Activated CD8-positive, alpha-beta memory T cell treated with anti-CD3 and anti-CD28 coated beads for 48 hours (primary cell): Measurements from ENCODE around the gene PSME1.

Source experiments
- DNase-seq, 3 experiments: peaks; one replicate each; pipeline ENCODE4 v3.0.0-alpha.2; 2020; ENCODE audit warnings: low read depth in 2 of 3, low spot score in 2 of 3

The PSME1 gene

DNA sequence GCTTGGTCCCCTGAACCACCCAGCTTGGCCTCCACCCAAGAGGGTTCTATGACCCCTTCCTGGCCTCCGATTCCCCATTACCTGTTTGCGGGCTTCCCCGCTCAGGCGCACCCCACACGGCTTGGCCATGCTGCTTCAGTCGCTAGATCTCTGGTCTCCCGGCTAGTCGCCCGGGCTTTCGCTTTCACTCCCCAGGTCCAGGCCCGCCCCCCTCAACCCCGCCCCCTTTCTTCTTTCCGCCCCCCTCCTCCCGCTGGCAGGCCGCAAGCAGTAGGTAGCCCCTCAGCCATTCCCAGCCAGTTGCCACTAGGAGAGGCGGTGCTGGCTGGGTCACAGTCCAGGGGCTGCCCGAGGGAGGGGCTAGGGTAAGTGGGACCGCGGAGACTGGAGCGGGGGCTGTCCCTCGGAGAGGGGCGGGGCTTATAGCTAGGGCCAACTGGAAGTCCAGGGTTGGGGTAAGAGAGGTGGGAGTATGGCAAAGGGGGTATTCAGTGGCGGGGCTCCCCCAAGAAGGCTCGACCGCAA, 10.5 kb downstream of the PSME1 start, which contains the start of gene PSME2:
Gene PSME2, minus strand, starts transcription at position 158 of the 525 bp plus-strand sequence. Its CDS starts 29 bp downstream, at position 129.
- DNase-seq: peak; percentile 74 to 88 (median 80)

GRCh38 chr14:24146978-24147760, 11.2 kb downstream of the PSME1 start, which contains the start of gene RNF31:
TSS of gene RNF31 (plus strand) at chr14:24147498. CDS start at chr14:24147699, 201 bp downstream.
- peak; percentile 82 to 93 (median 84) for DNase-seq

DNA sequence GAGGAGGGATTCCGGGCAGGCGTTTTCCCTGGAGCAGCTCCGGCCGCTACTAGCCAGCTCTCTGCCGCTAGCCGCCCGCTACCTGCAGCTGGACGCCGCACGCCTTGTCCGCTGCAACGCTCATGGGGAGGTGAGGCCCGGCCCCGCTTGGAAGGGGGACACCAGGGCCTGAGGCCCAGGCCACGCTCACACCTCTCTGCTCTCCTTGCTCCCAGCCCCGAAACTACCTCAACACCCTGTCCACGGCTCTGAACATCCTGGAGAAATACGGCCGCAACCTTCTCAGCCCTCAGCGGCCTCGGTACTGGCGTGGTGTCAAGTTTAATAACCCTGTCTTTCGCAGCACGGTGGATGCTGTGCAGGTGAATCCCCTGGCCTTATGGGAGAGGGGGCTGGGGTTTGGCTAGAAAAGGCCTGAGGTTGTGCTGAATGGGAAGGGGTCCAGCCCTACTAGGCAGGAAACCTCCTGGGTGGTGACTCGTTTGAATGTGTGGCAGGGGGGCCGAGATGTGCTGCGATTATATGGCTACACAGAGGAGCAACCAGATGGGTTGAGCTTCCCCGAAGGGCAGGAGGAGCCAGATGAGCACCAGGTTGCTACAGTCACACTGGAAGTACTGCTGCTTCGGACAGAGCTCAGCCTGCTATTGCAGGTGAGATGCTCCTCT, 11.9 kb downstream of the PSME1 start:
- no peak for DNase-seq

GRCh38 chr14:24149302-24149969, 13.4 kb downstream of the PSME1 start:
- no peak for DNase-seq

- no peak for DNase-seq
These were observed 14.1 kb downstream of the PSME1 start for GRCh38 chr14:24150061-24150460.

DNA sequence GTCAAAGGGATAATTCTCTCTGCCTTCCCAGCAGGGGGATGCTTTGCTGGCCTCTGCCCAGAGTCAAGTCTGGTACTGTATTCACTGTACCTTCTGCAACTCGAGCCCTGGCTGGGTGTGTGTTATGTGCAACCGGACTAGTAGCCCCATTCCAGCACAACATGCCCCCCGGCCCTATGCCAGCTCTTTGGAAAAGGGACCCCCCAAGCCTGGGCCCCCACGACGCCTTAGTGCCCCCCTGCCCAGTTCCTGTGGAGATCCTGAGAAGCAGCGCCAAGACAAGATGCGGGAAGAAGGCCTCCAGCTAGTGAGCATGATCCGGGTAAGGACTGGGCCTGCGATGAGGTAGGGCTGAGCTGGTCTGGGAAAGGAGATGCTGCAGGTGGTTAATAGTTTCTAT, 14.6 kb downstream of the PSME1 start:
- no peak for DNase-seq

DNA sequence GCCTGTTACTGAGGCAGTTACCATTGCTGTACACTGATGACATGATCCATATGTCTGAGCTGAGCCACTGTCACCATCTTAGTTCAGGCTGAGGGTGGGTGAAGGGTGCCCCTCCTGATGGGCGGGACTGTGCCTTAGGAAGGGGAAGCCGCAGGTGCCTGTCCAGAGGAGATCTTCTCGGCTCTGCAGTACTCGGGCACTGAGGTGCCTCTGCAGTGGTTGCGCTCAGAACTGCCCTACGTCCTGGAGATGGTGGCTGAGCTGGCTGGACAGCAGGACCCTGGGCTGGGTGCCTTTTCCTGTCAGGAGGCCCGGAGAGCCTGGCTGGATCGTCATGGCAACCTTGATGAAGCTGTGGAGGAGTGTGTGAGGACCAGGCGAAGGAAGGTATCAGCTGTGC, 15.0 kb downstream of the PSME1 start:
- DNase-seq: no peak

DNA sequence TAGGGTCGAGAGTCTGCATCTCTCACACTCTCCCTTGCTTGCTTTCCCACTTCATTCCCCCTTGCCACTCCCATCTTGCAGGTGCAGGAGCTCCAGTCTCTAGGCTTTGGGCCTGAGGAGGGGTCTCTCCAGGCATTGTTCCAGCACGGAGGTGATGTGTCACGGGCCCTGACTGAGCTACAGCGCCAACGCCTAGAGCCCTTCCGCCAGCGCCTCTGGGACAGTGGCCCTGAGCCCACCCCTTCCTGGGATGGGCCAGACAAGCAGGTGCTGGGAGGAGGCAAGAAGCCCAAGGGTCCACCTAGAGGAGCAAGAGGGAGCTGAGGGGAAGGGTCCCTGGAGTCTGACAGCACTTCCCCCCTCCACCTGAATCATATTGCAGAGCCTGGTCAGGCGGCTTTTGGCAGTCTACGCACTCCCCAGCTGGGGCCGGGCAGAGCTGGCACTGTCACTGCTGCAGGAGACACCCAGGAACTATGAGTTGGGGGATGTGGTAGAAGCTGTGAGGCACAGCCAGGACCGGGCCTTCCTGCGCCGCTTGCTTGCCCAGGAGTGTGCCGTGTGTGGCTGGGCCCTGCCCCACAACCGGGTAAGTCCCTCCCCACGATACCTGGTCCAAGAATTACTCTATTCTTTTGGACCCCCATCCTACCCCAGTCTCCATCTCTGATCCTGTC, 15.5 kb downstream of the PSME1 start:
- no peak for DNase-seq

GRCh38 chr14:24155100-24155499, 19.1 kb downstream of the PSME1 start:
- no peak for DNase-seq

- no peak for DNase-seq
These were observed 20.8 kb downstream of the PSME1 start for GRCh38 chr14:24156840-24157239.

DNA sequence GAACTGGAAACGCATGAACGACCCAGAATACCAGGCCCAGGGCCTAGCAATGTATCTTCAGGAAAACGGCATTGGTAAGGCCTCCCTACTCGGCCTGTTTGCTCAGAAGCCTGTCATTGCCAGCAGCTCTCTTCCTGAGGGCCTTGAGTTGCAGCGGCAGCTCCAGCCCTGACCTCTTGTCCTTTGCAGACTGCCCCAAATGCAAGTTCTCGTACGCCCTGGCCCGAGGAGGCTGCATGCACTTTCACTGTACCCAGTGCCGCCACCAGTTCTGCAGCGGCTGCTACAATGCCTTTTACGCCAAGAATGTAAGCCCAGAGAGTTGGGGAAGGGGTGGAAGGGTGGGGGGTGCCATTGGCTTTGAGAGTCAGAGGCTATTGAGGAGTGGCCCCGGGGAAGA, 21.3 kb downstream of the PSME1 start:
- DNase-seq: no peak

- DNase-seq: no peak
These were observed 23.9 kb downstream of the PSME1 start for GRCh38 chr14:24159777-24160498.

DNA sequence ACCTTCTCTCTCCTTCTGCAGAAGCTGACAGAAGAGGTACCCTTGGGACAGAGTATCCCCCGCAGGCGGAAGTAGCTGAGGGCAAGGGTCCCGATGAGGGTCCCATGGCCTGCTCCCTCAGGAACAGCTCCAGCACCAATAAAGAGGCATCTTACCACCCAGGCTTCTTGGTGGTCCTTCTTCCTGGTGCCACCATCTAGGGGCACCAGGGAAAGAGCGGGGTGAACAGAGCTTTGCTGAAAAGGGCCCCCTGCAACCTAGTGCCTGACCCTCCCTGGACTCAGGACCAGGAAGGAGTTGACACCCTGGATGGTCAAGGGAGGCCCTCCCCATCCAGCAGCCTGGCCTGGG, 24.5 kb downstream of the PSME1 start:
- no peak for DNase-seq

GRCh38 chr14:24160850-24161804, 25.1 kb downstream of the PSME1 start, which contains the start of gene IRF9:
TSS of gene IRF9 (plus strand) at chr14:24161265. CDS start at chr14:24162145, 880 bp downstream.
- DNase-seq: peak; percentile 92 to 100 (median 98)

- no peak for DNase-seq
These were observed 26.1 kb downstream of the PSME1 start for GRCh38 chr14:24162093-24162492.

GRCh38 chr14:24164518-24164991, 28.6 kb downstream of the PSME1 start:
- no peak for DNase-seq

DNA sequence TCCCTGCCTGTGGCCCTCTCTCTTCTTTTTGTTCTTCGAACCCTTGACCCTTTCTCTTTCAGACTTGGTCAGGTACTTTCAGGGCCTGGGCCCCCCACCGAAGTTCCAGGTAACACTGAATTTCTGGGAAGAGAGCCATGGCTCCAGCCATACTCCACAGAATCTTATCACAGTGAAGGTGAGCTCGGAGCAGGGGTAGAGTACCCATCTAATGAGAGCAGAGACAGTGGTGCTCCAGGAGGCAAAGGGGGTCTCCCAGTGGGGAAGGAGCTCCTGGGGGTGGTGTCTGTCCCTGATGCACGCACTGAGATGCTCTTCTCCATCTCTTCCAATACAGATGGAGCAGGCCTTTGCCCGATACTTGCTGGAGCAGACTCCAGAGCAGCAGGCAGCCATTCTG, 29.8 kb downstream of the PSME1 start:
- no peak for DNase-seq

- DNase-seq: no peak
These were observed 31.6 kb downstream of the PSME1 start for GRCh38 chr14:24167469-24168114.
